ENCODE results near the gene CEP55.

DNA sequence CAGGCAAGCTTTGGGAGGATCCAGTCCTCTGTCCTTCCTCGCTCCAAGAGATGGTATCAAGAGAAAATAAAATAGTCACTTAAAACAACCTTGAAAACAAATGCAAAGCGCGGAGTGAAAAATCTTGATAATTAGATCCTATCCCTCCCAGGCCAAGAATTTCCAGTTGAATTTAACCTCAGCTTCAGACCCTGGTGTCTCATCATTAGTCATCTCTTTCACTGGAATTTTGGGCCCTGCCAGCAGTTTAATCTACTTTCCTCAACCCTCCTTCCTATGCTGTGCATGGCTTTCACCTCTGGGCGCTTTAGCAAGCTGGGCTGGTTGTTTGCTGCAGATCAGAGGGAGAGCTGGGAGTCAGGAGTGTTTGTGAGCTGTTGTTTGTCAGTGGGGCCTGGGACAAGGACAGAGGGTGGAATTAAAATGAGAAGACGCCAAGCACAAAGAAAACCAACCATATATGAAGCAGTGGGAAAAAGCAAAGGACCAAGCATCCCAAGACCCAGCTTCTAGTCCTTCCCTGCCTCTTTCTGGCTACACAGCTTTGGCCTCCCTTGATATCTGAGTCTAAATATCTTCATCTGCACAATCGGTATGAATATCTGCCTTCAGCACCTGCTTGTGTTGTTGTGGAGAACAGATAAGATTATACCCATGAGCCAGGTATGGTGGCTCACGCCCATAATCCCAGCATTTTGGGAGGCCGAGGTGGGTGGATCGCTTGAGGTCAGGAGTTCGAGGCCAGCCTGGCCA, 27.8 kb upstream of the CEP55 start:
- TF ChIP-seq, protein P1, sequence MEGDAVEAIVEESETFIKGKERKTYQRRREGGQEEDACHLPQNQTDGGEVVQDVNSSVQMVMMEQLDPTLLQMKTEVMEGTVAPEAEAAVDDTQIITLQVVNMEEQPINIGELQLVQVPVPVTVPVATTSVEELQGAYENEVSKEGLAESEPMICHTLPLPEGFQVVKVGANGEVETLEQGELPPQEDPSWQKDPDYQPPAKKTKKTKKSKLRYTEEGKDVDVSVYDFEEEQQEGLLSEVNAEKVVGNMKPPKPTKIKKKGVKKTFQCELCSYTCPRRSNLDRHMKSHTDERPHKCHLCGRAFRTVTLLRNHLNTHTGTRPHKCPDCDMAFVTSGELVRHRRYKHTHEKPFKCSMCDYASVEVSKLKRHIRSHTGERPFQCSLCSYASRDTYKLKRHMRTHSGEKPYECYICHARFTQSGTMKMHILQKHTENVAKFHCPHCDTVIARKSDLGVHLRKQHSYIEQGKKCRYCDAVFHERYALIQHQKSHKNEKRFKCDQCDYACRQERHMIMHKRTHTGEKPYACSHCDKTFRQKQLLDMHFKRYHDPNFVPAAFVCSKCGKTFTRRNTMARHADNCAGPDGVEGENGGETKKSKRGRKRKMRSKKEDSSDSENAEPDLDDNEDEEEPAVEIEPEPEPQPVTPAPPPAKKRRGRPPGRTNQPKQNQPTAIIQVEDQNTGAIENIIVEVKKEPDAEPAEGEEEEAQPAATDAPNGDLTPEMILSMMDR (IDR thresholded peaks at IDR 0.05): no peak
- TF ChIP-seq POLR2A (IDR thresholded peaks at IDR 0.05): no peak
